Epithelial cell of prostate (primary cell): ENCODE results near the gene SLCO3A1.
A peak's percentile ranks its signal among the peaks of the same experiment; 100 is the strongest.

Experiments
- DNase-seq: peaks from one replicate; pipeline ENCODE4 v3.0.0-alpha.2; 2011; ENCODE audit warnings: low read depth, low spot score
- H3K27ac ChIP-seq: fragments of 450-650 bp; 2 replicates; pipeline ENCODE4 v1.5.1; 2017; ENCODE audit warnings: mild to moderate bottlenecking

SLCO3A1 gene

GRCh38 chr15:91857772-91858171 is 4.3 kb downstream of the SLCO3A1 start:
- DNase-seq = no peak
- no peak overlapping the region for H3K27ac ChIP-seq

GRCh38 chr15:91860498-91860897 is 7.0 kb downstream of the SLCO3A1 start:
- no peak overlapping the region for H3K27ac ChIP-seq
- DNase-seq = no peak

GRCh38 chr15:91861223-91861622 is 7.7 kb downstream of the SLCO3A1 start:
- no peak for DNase-seq
- H3K27ac ChIP-seq = peak overlapping the region; percentile 32

- H3K27ac ChIP-seq = peak overlapping the region; percentile 6
- no peak for DNase-seq
These were observed 9.5 kb downstream of the SLCO3A1 start for GRCh38 chr15:91862891-91863504.

- peak overlapping the region; percentile 6 for H3K27ac ChIP-seq
- DNase-seq = no peak
These were observed 10.2 kb downstream of the SLCO3A1 start for GRCh38 chr15:91863621-91864255.

- H3K27ac ChIP-seq = peak overlapping the region; percentile 97
- DNase-seq = no peak
These were observed 11.2 kb downstream of the SLCO3A1 start for GRCh38 chr15:91864664-91865063.

- no peak for DNase-seq
- H3K27ac ChIP-seq = peak overlapping the region; percentile 97
These were observed 12.0 kb downstream of the SLCO3A1 start for GRCh38 chr15:91865486-91865885.

GRCh38 chr15:91865950-91866349 is 12.4 kb downstream of the SLCO3A1 start:
- DNase-seq = no peak
- peak overlapping the region; percentile 97 for H3K27ac ChIP-seq

- H3K27ac ChIP-seq = peak overlapping the region; percentile 97
- peak; percentile 93 for DNase-seq
These were observed 12.9 kb downstream of the SLCO3A1 start for GRCh38 chr15:91866371-91866905.

- peak; percentile 60 for DNase-seq
These were observed 13.5 kb downstream of the SLCO3A1 start for GRCh38 chr15:91866971-91867372.

GRCh38 chr15:91867581-91868026 is 14.1 kb downstream of the SLCO3A1 start:
- H3K27ac ChIP-seq = peak overlapping the region; percentile 97
- peak; percentile 94 for DNase-seq

More at GRCh38 chr15:91866971-91867372, 13.5 kb downstream of the SLCO3A1 start:
- peak overlapping the region; percentile 97 for H3K27ac ChIP-seq

GRCh38 chr15:91870876-91871537 is 17.5 kb downstream of the SLCO3A1 start:
- no peak overlapping the region for H3K27ac ChIP-seq
- DNase-seq = no peak

- H3K27ac ChIP-seq = peak overlapping the region; percentile 69
- DNase-seq = no peak
These were observed 18.3 kb downstream of the SLCO3A1 start for GRCh38 chr15:91871837-91872236.

GRCh38 chr15:91872356-91873137 is 19.0 kb downstream of the SLCO3A1 start:
- no peak for DNase-seq
- peak overlapping the region; percentile 69 for H3K27ac ChIP-seq

GRCh38 chr15:91873138-91873536 is 19.6 kb downstream of the SLCO3A1 start:
- no peak for DNase-seq
- H3K27ac ChIP-seq = peak overlapping the region; percentile 69

GRCh38 chr15:91874171-91874570 is 20.7 kb downstream of the SLCO3A1 start:
- no peak overlapping the region for H3K27ac ChIP-seq
- DNase-seq = no peak

- no peak overlapping the region for H3K27ac ChIP-seq
- no peak for DNase-seq
These were observed 21.6 kb downstream of the SLCO3A1 start for GRCh38 chr15:91874992-91875660.

- no peak for DNase-seq
- no peak overlapping the region for H3K27ac ChIP-seq
These were observed 22.7 kb downstream of the SLCO3A1 start for GRCh38 chr15:91876187-91876586.

GRCh38 chr15:91878319-91878870 is 24.9 kb downstream of the SLCO3A1 start:
- no peak overlapping the region for H3K27ac ChIP-seq
- no peak for DNase-seq
